ENCODE data around the gene NRROS.

DNA sequence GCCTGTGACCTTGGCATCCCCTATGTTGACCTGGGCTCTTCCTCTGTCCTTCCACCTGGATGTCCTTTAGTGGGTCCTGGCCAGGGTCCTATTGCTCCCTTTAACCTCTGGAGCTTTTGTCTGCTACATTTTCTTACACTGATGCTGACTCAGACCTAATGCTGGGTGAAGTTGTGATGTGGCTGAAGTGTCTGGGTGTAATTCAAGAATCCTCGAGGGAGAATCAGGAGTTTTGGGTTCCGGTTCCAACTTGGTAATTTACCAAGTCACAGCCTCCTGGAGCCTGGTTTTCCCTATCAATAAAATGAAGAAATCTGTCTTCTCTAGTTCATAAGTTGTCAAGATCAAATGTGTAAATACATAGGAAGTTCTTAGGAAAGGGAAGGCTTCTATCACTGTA lies 46.9 kb downstream of the NRROS start:
- TF ChIP-seq, protein P1, sequence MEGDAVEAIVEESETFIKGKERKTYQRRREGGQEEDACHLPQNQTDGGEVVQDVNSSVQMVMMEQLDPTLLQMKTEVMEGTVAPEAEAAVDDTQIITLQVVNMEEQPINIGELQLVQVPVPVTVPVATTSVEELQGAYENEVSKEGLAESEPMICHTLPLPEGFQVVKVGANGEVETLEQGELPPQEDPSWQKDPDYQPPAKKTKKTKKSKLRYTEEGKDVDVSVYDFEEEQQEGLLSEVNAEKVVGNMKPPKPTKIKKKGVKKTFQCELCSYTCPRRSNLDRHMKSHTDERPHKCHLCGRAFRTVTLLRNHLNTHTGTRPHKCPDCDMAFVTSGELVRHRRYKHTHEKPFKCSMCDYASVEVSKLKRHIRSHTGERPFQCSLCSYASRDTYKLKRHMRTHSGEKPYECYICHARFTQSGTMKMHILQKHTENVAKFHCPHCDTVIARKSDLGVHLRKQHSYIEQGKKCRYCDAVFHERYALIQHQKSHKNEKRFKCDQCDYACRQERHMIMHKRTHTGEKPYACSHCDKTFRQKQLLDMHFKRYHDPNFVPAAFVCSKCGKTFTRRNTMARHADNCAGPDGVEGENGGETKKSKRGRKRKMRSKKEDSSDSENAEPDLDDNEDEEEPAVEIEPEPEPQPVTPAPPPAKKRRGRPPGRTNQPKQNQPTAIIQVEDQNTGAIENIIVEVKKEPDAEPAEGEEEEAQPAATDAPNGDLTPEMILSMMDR (IDR thresholded peaks at IDR 0.05; ENCODE audit: insufficient read depth, low read length, poor library complexity, severe bottlenecking) = no peak
- TF ChIP-seq EZH2phosphoT487 (conservative IDR thresholded peaks at IDR 0.05; ENCODE audit: low read length) = no peak

All from SU-DHL-6 (cell line).